Erythroblast (primary cell): Measurements from ENCODE around the gene RALB.

Experiments used
- GATA1 ChIP-seq: IDR thresholded peaks from 2 replicates; pipeline ENCODE4 v1.6.1; 2011; ENCODE audit warnings: low read depth, mild to moderate bottlenecking, control low read depth, low read length, moderate library complexity
- POLR2A ChIP-seq: IDR thresholded peaks from 2 replicates; pipeline ENCODE4 v1.6.1; 2011; ENCODE audit warnings: mild to moderate bottlenecking, low read length

GRCh38 chr2:120267348-120267747, 14.7 kb downstream of the RALB start:
- TF ChIP-seq POLR2A: no peak
- no peak for TF ChIP-seq GATA1
